Activated T-cell treated with anti-CD3 and anti-CD28 coated beads, Interleukin-2, amount 50 U/mL, for 72 hours (primary cell): ENCODE results near the gene CSMD2. TPM values are rescaled to one million over a fixed set of nuclear protein-coding genes. Genes with fewer than 3 reads are reported as not detected.

ENCODE experiments used
- ATAC-seq, 2 donors: fragments of 150-1000 bp; cut with Tn5 transposase; replicated peaks in 1 of 2; 2 replicates each; pipeline ENCODE4 v1.10.0; 2021; ENCODE audit warnings: moderate library complexity in 2 of 2, mild to moderate bottlenecking in 1 of 2
- DNase-seq, 2 donors: peaks; one replicate each; pipeline ENCODE4 v3.0.0; 2021 to 2022; ENCODE audit warnings: mixed read lengths in 1 of 2
- H3K27ac Mint-ChIP-seq: one replicate; pipeline ENCODE4 v1.8.0; 2022; ENCODE audit warnings: mild to moderate bottlenecking, moderate library complexity, mixed read lengths
- H3K27me3 Mint-ChIP-seq: one replicate; pipeline ENCODE4 v1.8.0; 2022; ENCODE audit warnings: low read depth, mixed read lengths
- H3K36me3 Mint-ChIP-seq, 2 donors: one replicate each; pipeline ENCODE4 v1.8.0; 2022; ENCODE audit warnings: mixed read lengths in 2 of 2, mild to moderate bottlenecking in 1 of 2; ENCODE audit not compliant: insufficient read depth in 2 of 2
- H3K4me1 Mint-ChIP-seq: one replicate; pipeline ENCODE4 v1.8.0; 2022; ENCODE audit warnings: low read depth, mixed read lengths
- H3K4me3 Mint-ChIP-seq, 2 donors: one replicate each; pipeline ENCODE4 v1.8.0; 2022; ENCODE audit warnings: mild to moderate bottlenecking in 2 of 2, mixed read lengths in 2 of 2, moderate library complexity in 2 of 2
- H3K9me3 Mint-ChIP-seq, 2 donors: one replicate each; pipeline ENCODE4 v1.8.0; 2022; ENCODE audit warnings: mixed read lengths in 2 of 2
- total RNA-seq, 2 donors: library from RNA; stranded (reverse); gene quantifications; one replicate each; pipeline ENCODE4 v1.2.3, GENCODE V29; 2022

The CSMD2 gene
- total RNA-seq, 2 donors from 2014 or later, result not detected

GRCh38 chr1:33578557-33579448 lies 586.2 kb downstream of the CSMD2 start:
- Mint-ChIP-seq H3K36me3 (no peaks in the 10 kb centered on the region), H3K4me1 (no peaks in the 10 kb centered on the region), H3K27me3 (peaks cover 30% of the 10 kb centered on the region), H3K4me3 (no peak overlapping the region), H3K9me3 (no peaks in the 10 kb centered on the region), H3K27ac (no peak overlapping the region)
- DNase-seq (no peak), ATAC-seq (no peak)

DNA sequence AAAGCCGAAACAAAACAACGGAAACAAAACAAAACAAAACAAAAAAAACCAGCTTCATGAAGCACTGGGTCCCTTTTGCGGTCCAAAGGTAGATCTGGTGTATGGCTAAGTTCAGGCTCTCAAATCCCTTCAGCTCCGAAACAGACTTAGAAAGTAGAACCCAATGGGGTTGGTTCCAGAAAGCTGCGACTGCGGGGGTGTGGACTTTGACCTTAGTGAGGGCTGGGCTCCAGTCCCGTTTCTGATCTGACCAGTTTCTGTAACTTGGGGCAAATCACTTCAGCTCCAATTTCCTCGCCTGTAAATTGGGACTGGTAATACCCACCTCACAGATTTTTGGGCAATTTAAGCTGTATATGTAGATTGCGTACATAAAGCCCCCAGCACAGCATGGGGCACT lies 587.4 kb downstream of the CSMD2 start:
- H3K27me3 Mint-ChIP-seq, result peaks cover 39% of the 10 kb centered on the region
- no peak for ATAC-seq
- H3K9me3 Mint-ChIP-seq, result no peaks in the 10 kb centered on the region
- no peak for DNase-seq
- H3K4me3 Mint-ChIP-seq, result no peak overlapping the region
- H3K36me3 Mint-ChIP-seq, result no peaks in the 10 kb centered on the region
- H3K27ac Mint-ChIP-seq, result no peak overlapping the region
- H3K4me1 Mint-ChIP-seq, result no peaks in the 10 kb centered on the region

DNA sequence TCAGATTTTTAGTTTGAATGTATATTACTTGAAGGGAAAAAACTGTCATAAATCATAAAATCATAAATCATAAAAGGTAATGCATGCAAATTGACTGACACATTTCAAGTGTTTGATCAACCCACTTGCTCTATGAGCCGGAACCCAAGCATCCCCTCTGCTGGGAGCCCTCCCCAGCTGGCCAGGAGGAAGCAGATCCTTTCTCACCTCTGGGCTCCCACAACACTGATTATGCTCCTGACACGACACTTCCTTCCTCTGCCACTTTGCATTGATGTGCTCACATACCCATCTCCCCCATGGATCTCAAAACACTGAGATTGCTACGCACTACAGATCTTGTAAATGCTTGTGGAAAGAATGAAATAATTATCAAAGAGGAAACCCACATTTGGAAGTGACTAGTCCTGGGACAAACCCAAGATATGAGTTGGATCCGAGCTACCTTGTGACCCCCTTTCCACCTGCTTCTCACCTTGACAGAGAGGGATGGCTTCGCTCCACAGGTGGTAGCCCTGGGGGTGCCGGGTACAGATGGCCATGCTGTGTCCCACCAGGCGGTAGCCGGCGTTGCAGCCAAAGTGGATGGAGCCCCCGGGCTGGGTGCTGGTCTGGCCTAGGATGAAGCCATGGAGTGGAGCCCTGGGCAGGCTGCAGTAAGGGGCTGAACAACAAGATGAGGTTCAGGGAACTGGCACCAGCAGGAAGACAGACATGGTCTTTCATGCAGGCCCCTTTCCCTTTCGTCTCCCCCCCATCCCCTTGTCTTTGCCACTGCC lies 588.0 kb downstream of the CSMD2 start:
- peaks cover 39% of the 10 kb centered on the region for H3K27me3 Mint-ChIP-seq
- H3K27ac Mint-ChIP-seq, result no peak overlapping the region
- H3K36me3 Mint-ChIP-seq, result no peaks in the 10 kb centered on the region
- H3K9me3 Mint-ChIP-seq, result no peaks in the 10 kb centered on the region
- no peak overlapping the region for H3K4me3 Mint-ChIP-seq
- no peak for ATAC-seq
- H3K4me1 Mint-ChIP-seq, result no peaks in the 10 kb centered on the region
- DNase-seq, result no peak

DNA sequence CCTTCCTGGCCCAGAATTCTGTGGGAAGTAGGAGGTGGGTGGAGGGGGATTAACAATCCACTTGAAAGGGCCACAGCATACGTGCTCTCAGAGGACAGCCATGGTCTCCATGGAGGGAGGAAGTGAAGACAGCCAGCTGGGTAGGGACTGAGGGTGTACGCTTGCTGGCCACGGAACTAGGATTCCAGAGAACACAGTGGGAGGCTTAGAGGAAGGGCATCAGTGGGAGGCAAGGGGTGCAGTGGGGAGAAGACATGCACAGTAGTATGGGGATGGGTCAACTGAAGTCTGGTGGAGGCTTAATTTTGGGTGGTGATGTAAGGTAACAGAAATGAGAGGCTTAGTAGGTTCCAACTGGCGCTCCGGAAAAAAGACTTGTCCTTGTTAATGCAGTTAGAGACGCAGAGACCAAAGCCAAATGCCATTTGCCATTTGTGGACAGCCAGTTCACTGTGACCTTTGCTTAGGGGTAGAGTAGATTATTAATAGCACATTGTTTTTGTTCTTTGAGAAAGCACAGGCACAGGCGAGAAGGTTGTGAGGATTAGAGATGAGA lies 589.6 kb downstream of the CSMD2 start:
- ATAC-seq (no peak), DNase-seq (no peak)
- Mint-ChIP-seq H3K4me3 (no peak overlapping the region), H3K27me3 (peaks cover 38% of the 10 kb centered on the region), H3K36me3 (no peaks in the 10 kb centered on the region), H3K4me1 (no peaks in the 10 kb centered on the region), H3K9me3 (no peaks in the 10 kb centered on the region), H3K27ac (no peak overlapping the region)

DNA sequence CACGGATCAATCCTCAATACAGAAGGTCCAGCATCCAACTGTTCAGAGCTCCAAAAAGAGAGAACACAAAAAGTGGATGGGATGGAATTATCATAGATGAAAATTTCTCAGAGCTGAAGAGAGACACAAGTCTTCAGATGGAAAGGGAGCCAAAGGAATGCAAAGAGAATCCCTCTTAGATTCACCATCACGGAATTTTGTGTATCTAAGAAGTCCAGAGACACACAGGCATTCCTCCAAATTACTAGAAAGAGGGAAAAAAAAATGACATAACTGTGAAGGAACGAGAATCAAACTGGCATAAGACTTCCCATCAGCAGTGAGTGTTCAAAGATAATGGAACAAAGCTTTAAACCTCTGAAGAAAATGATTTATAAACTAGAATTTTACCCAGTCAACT lies 591.4 kb downstream of the CSMD2 start:
- DNase-seq (no peak), ATAC-seq (no peak)
- Mint-ChIP-seq H3K36me3 (no peaks in the 10 kb centered on the region), H3K4me1 (no peaks in the 10 kb centered on the region), H3K27ac (no peak overlapping the region), H3K4me3 (no peak overlapping the region), H3K27me3 (peaks cover 34% of the 10 kb centered on the region), H3K9me3 (no peaks in the 10 kb centered on the region)

DNA sequence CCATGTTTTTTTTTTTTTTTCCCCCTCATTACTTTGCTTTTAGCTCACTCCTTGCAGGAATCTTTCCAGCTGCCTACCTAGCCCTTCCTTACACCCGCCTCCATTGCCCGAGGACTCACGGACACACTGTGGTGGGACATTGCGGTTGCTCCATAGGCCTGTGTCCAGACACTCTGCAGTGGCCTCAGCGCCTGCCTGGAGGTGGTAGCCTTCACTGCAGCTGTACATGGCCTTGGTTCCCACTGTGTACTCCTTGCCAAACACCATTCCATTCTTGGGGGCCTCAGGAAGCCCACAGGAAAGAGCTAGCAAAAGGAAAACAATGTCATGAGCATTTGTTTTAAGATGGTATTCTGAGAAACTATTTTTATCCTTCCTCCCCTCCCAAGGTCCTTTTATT lies 592.6 kb downstream of the CSMD2 start:
- H3K27me3 Mint-ChIP-seq, result peaks cover 34% of the 10 kb centered on the region
- no peaks in the 10 kb centered on the region for H3K4me1 Mint-ChIP-seq
- no peak overlapping the region for H3K27ac Mint-ChIP-seq
- no peaks in the 10 kb centered on the region for H3K36me3 Mint-ChIP-seq
- no peaks in the 10 kb centered on the region for H3K9me3 Mint-ChIP-seq
- no peak for ATAC-seq
- DNase-seq, result no peak
- no peak overlapping the region for H3K4me3 Mint-ChIP-seq

DNA sequence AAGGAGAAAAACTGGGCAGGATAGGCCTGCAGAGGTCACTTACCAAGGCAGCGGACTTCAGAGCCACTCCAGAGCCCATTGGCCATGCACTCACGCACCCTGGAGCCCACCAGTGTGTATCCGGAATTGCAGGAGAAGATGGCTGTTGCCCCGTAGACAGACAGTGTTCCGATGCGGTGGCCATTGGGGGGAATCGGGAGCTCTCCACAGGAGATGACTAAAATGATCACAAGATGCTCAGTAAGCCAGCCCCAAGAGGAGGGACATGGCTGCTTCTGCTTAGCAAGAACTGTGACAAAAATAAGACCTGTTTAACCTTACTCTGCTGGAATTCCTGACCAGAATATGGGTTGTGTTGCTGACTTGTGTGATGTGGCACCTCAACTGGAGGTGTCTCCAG lies 595.7 kb downstream of the CSMD2 start:
- H3K4me3 Mint-ChIP-seq, result no peak overlapping the region
- no peaks in the 10 kb centered on the region for H3K4me1 Mint-ChIP-seq
- ATAC-seq (no peak), DNase-seq (no peak)
- peaks cover 33% of the 10 kb centered on the region for H3K27me3 Mint-ChIP-seq
- H3K9me3 Mint-ChIP-seq, result no peaks in the 10 kb centered on the region
- H3K36me3 Mint-ChIP-seq, result no peaks in the 10 kb centered on the region
- no peak overlapping the region for H3K27ac Mint-ChIP-seq

GRCh38 chr1:33563699-33564098 lies 601.3 kb downstream of the CSMD2 start:
- ATAC-seq (no peak), DNase-seq (no peak)
- Mint-ChIP-seq H3K4me1 (no peaks in the 10 kb centered on the region), H3K9me3 (no peaks in the 10 kb centered on the region), H3K27ac (no peak overlapping the region), H3K4me3 (no peak overlapping the region), H3K36me3 (no peaks in the 10 kb centered on the region), H3K27me3 (peaks cover 14% of the 10 kb centered on the region)

GRCh38 chr1:33562563-33562962 lies 602.5 kb downstream of the CSMD2 start:
- Mint-ChIP-seq H3K4me1 (no peaks in the 10 kb centered on the region), H3K36me3 (no peaks in the 10 kb centered on the region), H3K27ac (no peak overlapping the region), H3K27me3 (peaks cover 14% of the 10 kb centered on the region), H3K9me3 (no peaks in the 10 kb centered on the region), H3K4me3 (no peak overlapping the region)
- DNase-seq (no peak), ATAC-seq (no peak)

DNA sequence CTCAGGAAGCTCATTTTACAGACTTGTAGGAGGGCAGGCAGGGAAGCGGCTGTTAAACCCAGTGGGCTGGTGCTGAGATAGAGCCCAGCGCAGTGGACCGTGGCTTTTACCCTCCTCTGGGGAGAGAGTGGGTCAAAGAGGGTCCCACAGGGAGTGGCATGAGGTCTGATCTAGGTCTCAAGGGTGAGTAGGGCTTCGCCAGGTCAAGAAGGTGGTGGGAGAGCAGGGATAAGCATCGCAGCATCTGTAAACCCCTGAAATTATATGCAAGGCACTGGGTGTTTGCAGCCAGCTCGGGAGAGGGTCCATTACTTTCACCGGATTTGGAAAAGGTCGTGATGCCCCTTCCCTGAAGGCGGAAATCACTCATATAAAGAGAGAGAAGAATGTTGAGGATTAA lies 603.5 kb downstream of the CSMD2 start:
- no peak overlapping the region for H3K4me3 Mint-ChIP-seq
- DNase-seq, result no peak
- H3K36me3 Mint-ChIP-seq, result no peaks in the 10 kb centered on the region
- ATAC-seq, result no peak
- H3K27me3 Mint-ChIP-seq, result peaks cover 13% of the 10 kb centered on the region
- H3K9me3 Mint-ChIP-seq, result peaks cover 0 to 3% of the 10 kb centered on the region in 2 donors
- H3K27ac Mint-ChIP-seq, result no peak overlapping the region
- H3K4me1 Mint-ChIP-seq, result no peaks in the 10 kb centered on the region

DNA sequence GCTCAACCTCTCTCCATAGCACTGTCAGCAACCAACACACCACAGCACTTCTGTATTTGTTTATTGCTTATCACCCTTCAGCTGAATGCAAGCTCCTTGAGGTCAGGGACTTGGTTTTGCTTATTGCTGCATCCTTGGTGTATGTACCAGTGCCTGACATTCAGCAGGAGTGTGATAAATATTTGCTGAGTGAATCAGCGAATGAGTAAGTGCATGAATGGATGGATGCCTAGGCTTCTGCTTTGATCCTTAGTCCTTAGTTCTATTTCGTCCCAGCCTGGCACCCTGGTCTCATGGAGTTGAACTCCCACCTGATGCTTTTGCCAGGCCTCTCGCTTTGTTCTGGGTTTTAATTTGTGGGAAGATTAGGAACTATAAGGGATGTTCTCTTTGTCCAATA lies 604.4 kb downstream of the CSMD2 start:
- Mint-ChIP-seq H3K27me3 (peaks cover 4% of the 10 kb centered on the region), H3K27ac (no peak overlapping the region)
- ATAC-seq, result no peak

DNA sequence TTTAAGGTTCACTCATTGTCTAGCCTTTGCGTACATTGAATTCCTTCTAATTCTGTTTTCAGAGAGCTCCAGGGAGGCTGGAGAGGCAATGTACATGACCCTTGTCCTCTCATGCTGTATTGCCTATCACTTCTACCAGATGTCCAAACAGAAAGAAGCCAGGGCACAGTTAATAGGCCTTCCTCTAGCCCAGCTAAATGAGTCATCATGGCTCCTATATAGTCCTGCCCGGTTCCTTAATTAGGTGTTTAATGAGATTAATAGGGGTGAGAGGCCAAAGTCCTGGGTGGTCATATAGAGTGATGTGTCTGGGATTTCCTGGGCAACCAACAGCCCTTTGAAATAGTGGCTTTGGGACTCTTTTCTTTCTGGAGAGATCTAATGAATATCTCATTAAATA lies 616.3 kb downstream of the CSMD2 start:
- DNase-seq, result no peak
- H3K9me3 Mint-ChIP-seq, result peaks cover 0 to 7% of the 10 kb centered on the region in 2 donors
- no peaks in the 10 kb centered on the region for H3K4me1 Mint-ChIP-seq
- no peak overlapping the region for H3K4me3 Mint-ChIP-seq
- no peak overlapping the region for H3K27ac Mint-ChIP-seq
- H3K27me3 Mint-ChIP-seq, result peaks cover 25% of the 10 kb centered on the region
- H3K36me3 Mint-ChIP-seq, result peaks cover 3% of the 10 kb centered on the region in 2 donors
- ATAC-seq, result no peak

More for the DNA sequence above, 604.4 kb downstream of the CSMD2 start:
- H3K36me3 Mint-ChIP-seq, result no peaks in the 10 kb centered on the region
- no peak overlapping the region for H3K4me3 Mint-ChIP-seq
- no peak for DNase-seq
- H3K9me3 Mint-ChIP-seq, result peaks cover 0 to 3% of the 10 kb centered on the region in 2 donors
- H3K4me1 Mint-ChIP-seq, result no peaks in the 10 kb centered on the region

GRCh38 chr1:33548319-33548718 lies 616.7 kb downstream of the CSMD2 start:
- Mint-ChIP-seq H3K27ac (no peak overlapping the region), H3K36me3 (peaks cover 3% of the 10 kb centered on the region in 2 donors), H3K27me3 (peaks cover 22% of the 10 kb centered on the region), H3K4me1 (no peaks in the 10 kb centered on the region), H3K4me3 (no peak overlapping the region), H3K9me3 (peaks cover 0 to 7% of the 10 kb centered on the region in 2 donors)
- DNase-seq (no peak), ATAC-seq (no peak)
